ENCODE results near the gene PPP4R4. TPM values are rescaled to one million over a fixed set of nuclear protein-coding genes. Genes with fewer than 3 reads are reported as not detected.

The PPP4R4 gene
- total and polyA plus RNA-seq, 4 donors, result 1.6 to 25.9 (median 3.8) TPM

- no peaks in the 10 kb centered on the region for H3K9me3 ChIP-seq (ENCODE audit: control insufficient read depth in 4 of 4, insufficient read depth in 3 of 4, low read length in 3 of 4)
- 62 to 83% methylated on average over 2 of the region's 2 CpGs for WGBS, 2 donors
- H3K36me3 ChIP-seq (ENCODE audit: control insufficient read depth in 4 of 4, insufficient read depth in 4 of 4, low read length in 4 of 4), result no peaks in the 10 kb centered on the region
- H3K4me3 ChIP-seq, result no peak overlapping the region
- ATAC-seq (ENCODE audit: insufficient read depth, low FRiP score) (no peak), DNase-seq (no peak)
- no peak for TF ChIP-seq CTCF (IDR thresholded peaks at IDR 0.05; ENCODE audit: control extremely low read depth, extremely low read depth)
- H3K27me3 ChIP-seq (ENCODE audit: control insufficient read depth in 3 of 3, insufficient read depth in 3 of 3, low read length in 2 of 3), result peaks cover 0 to 37% (median 34%) of the 10 kb centered on the region in 3 donors
- H3K9ac ChIP-seq (ENCODE audit: insufficient read depth in 1 of 2, low read length in 2 of 2), result no peak overlapping the region
- H3K4me1 ChIP-seq (ENCODE audit: control insufficient read depth in 5 of 5, insufficient read depth in 5 of 5, low read length in 5 of 5), result no peaks in the 10 kb centered on the region
- H3K27ac ChIP-seq (ENCODE audit: low read depth in 1 of 2, low read length in 1 of 2), result no peak overlapping the region
Observed at GRCh38 chr14:94181835-94182234, 7.7 kb downstream of the PPP4R4 start.

GRCh38 chr14:94192536-94192935, 18.4 kb downstream of the PPP4R4 start:
- 85 to 87% methylated on average over 1 of the region's 1 CpG for WGBS, 2 donors
- H3K27ac ChIP-seq (ENCODE audit: low read depth in 1 of 2, low read length in 1 of 2), result no peak overlapping the region
- no peak for DNase-seq
- H3K9me3 ChIP-seq (ENCODE audit: control insufficient read depth in 4 of 4, insufficient read depth in 3 of 4, low read length in 3 of 4), result peaks cover 0 to 2% (median under 1%) of the 10 kb centered on the region in 4 donors
- no peak overlapping the region for H3K4me3 ChIP-seq
- H3K27me3 ChIP-seq (ENCODE audit: control insufficient read depth in 3 of 3, insufficient read depth in 3 of 3, low read length in 2 of 3), result peaks cover 0 to 2% (median 0%) of the 10 kb centered on the region in 3 donors
- no peaks in the 10 kb centered on the region for H3K4me1 ChIP-seq (ENCODE audit: control insufficient read depth in 5 of 5, insufficient read depth in 5 of 5, low read length in 5 of 5)
- TF ChIP-seq CTCF (IDR thresholded peaks at IDR 0.05; ENCODE audit: control extremely low read depth, extremely low read depth), result no peak
- no peak for ATAC-seq (ENCODE audit: insufficient read depth, low FRiP score)
- no peaks in the 10 kb centered on the region for H3K36me3 ChIP-seq (ENCODE audit: control insufficient read depth in 4 of 4, insufficient read depth in 4 of 4, low read length in 4 of 4)
- no peak overlapping the region for H3K9ac ChIP-seq (ENCODE audit: insufficient read depth in 1 of 2, low read length in 2 of 2)

GRCh38 chr14:94193776-94194175, 19.7 kb downstream of the PPP4R4 start:
- Histone ChIP-seq H3K9me3 (ENCODE audit: control insufficient read depth in 4 of 4, insufficient read depth in 3 of 4, low read length in 3 of 4) (peaks cover 0 to 2% (median under 1%) of the 10 kb centered on the region in 4 donors), H3K36me3 (ENCODE audit: control insufficient read depth in 4 of 4, insufficient read depth in 4 of 4, low read length in 4 of 4) (no peaks in the 10 kb centered on the region), H3K4me1 (ENCODE audit: control insufficient read depth in 5 of 5, insufficient read depth in 5 of 5, low read length in 5 of 5) (no peaks in the 10 kb centered on the region), H3K27ac (ENCODE audit: low read depth in 1 of 2, low read length in 1 of 2) (no peak overlapping the region), H3K27me3 (ENCODE audit: control insufficient read depth in 3 of 3, insufficient read depth in 3 of 3, low read length in 2 of 3) (peaks cover 0 to 2% (median 0%) of the 10 kb centered on the region in 3 donors), H3K9ac (ENCODE audit: insufficient read depth in 1 of 2, low read length in 2 of 2) (no peak overlapping the region), H3K4me3 (no peak overlapping the region)
- WGBS, 2 donors, result 52 to 59% methylated on average over 1 of the region's 1 CpG
- no peak for TF ChIP-seq CTCF (IDR thresholded peaks at IDR 0.05; ENCODE audit: control extremely low read depth, extremely low read depth)
- no peak for ATAC-seq (ENCODE audit: insufficient read depth, low FRiP score)
- DNase-seq, result no peak

GRCh38 chr14:94196057-94196456, 21.9 kb downstream of the PPP4R4 start:
- peaks cover 0 to 2% (median 0%) of the 10 kb centered on the region in 3 donors for H3K27me3 ChIP-seq (ENCODE audit: control insufficient read depth in 3 of 3, insufficient read depth in 3 of 3, low read length in 2 of 3)
- DNase-seq (no peak), ATAC-seq (ENCODE audit: insufficient read depth, low FRiP score) (no peak)
- H3K4me1 ChIP-seq (ENCODE audit: control insufficient read depth in 5 of 5, insufficient read depth in 5 of 5, low read length in 5 of 5), result no peaks in the 10 kb centered on the region
- no peak for TF ChIP-seq CTCF (IDR thresholded peaks at IDR 0.05; ENCODE audit: control extremely low read depth, extremely low read depth)
- no peak overlapping the region for H3K9ac ChIP-seq (ENCODE audit: insufficient read depth in 1 of 2, low read length in 2 of 2)
- no peak overlapping the region for H3K4me3 ChIP-seq
- peaks cover 0 to 5% (median 3%) of the 10 kb centered on the region in 4 donors for H3K9me3 ChIP-seq (ENCODE audit: control insufficient read depth in 4 of 4, insufficient read depth in 3 of 4, low read length in 3 of 4)
- WGBS, 2 donors, result 93 to 95% methylated on average over 2 of the region's 2 CpGs
- H3K27ac ChIP-seq (ENCODE audit: low read depth in 1 of 2, low read length in 1 of 2), result no peak overlapping the region
- H3K36me3 ChIP-seq (ENCODE audit: control insufficient read depth in 4 of 4, insufficient read depth in 4 of 4, low read length in 4 of 4), result no peaks in the 10 kb centered on the region

Data from lung (tissue), 12 donors.